A549 (cell line): ENCODE data around the gene PLAC8. TPM values are rescaled to one million over a fixed set of nuclear protein-coding genes. Genes with fewer than 3 reads are reported as not detected.

ENCODE experiments used
- EHF ChIP-seq: fragments of 250-450 bp; sonication (Bioruptor Pico); IDR thresholded peaks from 2 replicates; pipeline ENCODE4 v1.5.0; 2020; ENCODE audit warnings: mild to moderate bottlenecking
- FOXS1 ChIP-seq: fragments of 250-450 bp; sonication (Bioruptor Pico); IDR thresholded peaks from 2 replicates; pipeline ENCODE4 v1.5.0; 2020; ENCODE audit warnings: mild to moderate bottlenecking, moderate library complexity
- SMC3 ChIP-seq: fragments of >200 bp; sonication (Bioruptor Twin); formaldehyde crosslinking; IDR thresholded peaks from 3 replicates; pipeline ENCODE4 v1.6.1; 2018; ENCODE audit warnings: inconsistent platforms
- TP53 ChIP-seq: fragments of 250-450 bp; sonication (Bioruptor Pico); IDR thresholded peaks from 2 replicates; pipeline ENCODE4 v1.5.0; 2021; ENCODE audit warnings: mild to moderate bottlenecking, moderate library complexity
- ZSCAN20 ChIP-seq: fragments of 250-450 bp; sonication (Bioruptor Pico); IDR thresholded peaks from 2 replicates; pipeline ENCODE4 v1.8.0; 2022; ENCODE audit warnings: mild to moderate bottlenecking, moderate library complexity
- polyA plus RNA-seq, 4 experiments: library from polyadenylated mRNA; depleted of rRNA in 3 of 4; stranded (reverse); fragments of >200 nt; fragmentation: RNase III in 1 of 4; extraction: RNeasy Plus Mini Kit Qiagen cat#74134 plus additional on column Dnase treatment in 1 of 4; gene quantifications; 2 replicates in 3 of 4; 3 replicates in 1 of 4; pipeline ENCODE4 v1.2.3, GENCODE V29; 2011 to 2017
- TF ChIP-seq, protein P1 (sequence below): IDR thresholded peaks from 2 replicates; pipeline ENCODE4 v1.6.1; 2012

PLAC8 gene
- polyA plus RNA-seq, 2 of the 4 experiments (the other 2 are of a cell fraction): 1.6 to 8.0 TPM

DNA sequence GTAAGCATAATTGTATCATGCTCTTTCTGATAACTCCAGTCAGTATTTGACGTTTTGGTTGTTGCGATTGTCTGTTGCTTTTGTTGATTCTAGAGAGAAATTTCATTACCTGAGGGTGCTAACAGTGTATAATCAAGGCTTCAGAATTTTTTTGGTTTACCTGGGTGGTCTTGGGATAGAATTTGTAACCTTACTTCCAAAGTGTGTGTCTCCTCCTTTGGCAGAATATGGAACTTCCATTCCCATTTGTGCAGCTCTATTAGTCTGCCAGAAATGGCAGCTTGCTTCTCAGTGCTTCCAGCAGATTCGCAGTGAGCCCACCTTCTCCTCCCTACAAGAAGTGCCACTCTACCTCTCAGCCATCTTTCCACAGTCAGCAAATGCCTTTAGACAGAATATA, 74.3 kb downstream of the PLAC8 start (continued):
- TF ChIP-seq, protein P1, sequence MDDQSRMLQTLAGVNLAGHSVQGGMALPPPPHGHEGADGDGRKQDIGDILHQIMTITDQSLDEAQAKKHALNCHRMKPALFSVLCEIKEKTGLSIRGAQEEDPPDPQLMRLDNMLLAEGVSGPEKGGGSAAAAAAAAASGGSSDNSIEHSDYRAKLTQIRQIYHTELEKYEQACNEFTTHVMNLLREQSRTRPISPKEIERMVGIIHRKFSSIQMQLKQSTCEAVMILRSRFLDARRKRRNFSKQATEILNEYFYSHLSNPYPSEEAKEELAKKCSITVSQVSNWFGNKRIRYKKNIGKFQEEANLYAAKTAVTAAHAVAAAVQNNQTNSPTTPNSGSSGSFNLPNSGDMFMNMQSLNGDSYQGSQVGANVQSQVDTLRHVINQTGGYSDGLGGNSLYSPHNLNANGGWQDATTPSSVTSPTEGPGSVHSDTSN: no peak
- TF ChIP-seq FOXS1 (CRISPR knock-in tag) (no peak), SMC3 (no peak), EHF (CRISPR knock-in tag) (no peak), TP53 (CRISPR knock-in tag) (no peak), ZSCAN20 (CRISPR knock-in tag) (no peak)

Other genes with a start within 250 kb of the PLAC8 start
- gene SEC31A, start 223.6 kb downstream of the PLAC8 start, polyA plus RNA-seq (2011; rRNA removed): 117 and 127 TPM in 2 replicates
- 67.8 to 71.6 TPM (median 68.8 TPM) in 3 replicates for gene SEC31A, start 223.6 kb downstream of the PLAC8 start, polyA plus RNA-seq (2017; fragmentation: RNase III; extraction: RNeasy Plus Mini Kit Qiagen cat#74134 plus additional on column Dnase treatment)
- gene THAP9, start 214.0 kb downstream of the PLAC8 start, polyA plus RNA-seq (2011; rRNA removed): 4.4 and 5.3 TPM in 2 replicates
- gene THAP9, start 214.0 kb downstream of the PLAC8 start, polyA plus RNA-seq (2017; fragmentation: RNase III; extraction: RNeasy Plus Mini Kit Qiagen cat#74134 plus additional on column Dnase treatment): 1.7 to 2.3 TPM (median 2.3 TPM) in 3 replicates
- gene LIN54, start 103.9 kb downstream of the PLAC8 start, polyA plus RNA-seq (2011; rRNA removed): 12.0 and 12.7 TPM in 2 replicates
- gene LIN54, start 103.9 kb downstream of the PLAC8 start, polyA plus RNA-seq (2017; fragmentation: RNase III; extraction: RNeasy Plus Mini Kit Qiagen cat#74134 plus additional on column Dnase treatment): 6.7 to 6.9 TPM (median 6.8 TPM) in 3 replicates
- gene COPS4, start 79.5 kb downstream of the PLAC8 start, polyA plus RNA-seq (2011; rRNA removed): 35.5 and 36.5 TPM in 2 replicates
- 36.8 to 40.4 TPM (median 39.9 TPM) in 3 replicates for gene COPS4, start 79.5 kb downstream of the PLAC8 start, polyA plus RNA-seq (2017; fragmentation: RNase III; extraction: RNeasy Plus Mini Kit Qiagen cat#74134 plus additional on column Dnase treatment)
- gene COQ2, start 170.1 kb upstream of the PLAC8 start, polyA plus RNA-seq (2011; rRNA removed): 27.1 and 35.9 TPM in 2 replicates
- gene COQ2, start 170.1 kb upstream of the PLAC8 start, polyA plus RNA-seq (2017; fragmentation: RNase III; extraction: RNeasy Plus Mini Kit Qiagen cat#74134 plus additional on column Dnase treatment): 18.2 to 19.5 TPM (median 18.5 TPM) in 3 replicates
- gene HPSE, start 220.1 kb upstream of the PLAC8 start, polyA plus RNA-seq (2011; rRNA removed): 1.5 and 1.7 TPM in 2 replicates
- 0.72 to 0.94 TPM (median 0.81 TPM) in 3 replicates for gene HPSE, start 220.1 kb upstream of the PLAC8 start, polyA plus RNA-seq (2017; fragmentation: RNase III; extraction: RNeasy Plus Mini Kit Qiagen cat#74134 plus additional on column Dnase treatment)